ENCODE results near the gene PPP1R11. TPM values are rescaled to one million over a fixed set of nuclear protein-coding genes. Genes with fewer than 3 reads are reported as not detected.

PPP1R11 gene
- total RNA-seq, 4 donors from 2014 or later = 36.5 to 40.9 (median 37.3) TPM

DNA sequence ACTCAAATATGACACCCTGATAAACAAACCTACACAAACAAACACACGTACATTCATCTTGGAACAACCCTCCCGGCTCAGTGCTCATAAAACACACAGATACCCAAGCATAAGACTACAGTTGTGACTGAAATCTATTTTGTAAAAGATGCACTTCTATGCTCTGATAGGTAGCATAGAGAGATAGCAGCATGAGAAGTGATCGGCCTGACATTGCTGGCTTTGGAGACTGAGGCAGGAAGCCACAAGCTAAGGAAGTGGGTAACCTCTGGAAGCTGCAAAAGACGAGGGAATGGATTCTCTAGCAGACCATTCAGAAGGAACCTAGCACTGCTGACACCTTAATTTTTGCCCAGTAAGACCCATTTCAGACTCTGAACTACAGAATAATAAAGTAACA, 10.2 kb downstream of the PPP1R11 start:
- H3K4me3 ChIP-seq = no peak overlapping the region
- intact Hi-C loops (cut with DNase I) = no loop called here
- H3K4me1 ChIP-seq = peaks cover 14 to 40% (median 15%) of the 10 kb centered on the region in 3 donors
- no peaks in the 10 kb centered on the region for H3K9me3 ChIP-seq
- DNase-seq = no peak
- 40% methylated on average over 4 of the region's 4 CpGs for WGBS, 2 donors
- H3K27ac ChIP-seq = no peak overlapping the region
- H3K27me3 ChIP-seq = peaks cover 0 to 64% (median 5%) of the 10 kb centered on the region in 4 donors
- peaks cover 0 to 6% (median 0%) of the 10 kb centered on the region in 3 donors for H3K36me3 ChIP-seq
- TF ChIP-seq POLR2A (IDR thresholded peaks at IDR 0.05) = no peak
- TF ChIP-seq, protein P1, sequence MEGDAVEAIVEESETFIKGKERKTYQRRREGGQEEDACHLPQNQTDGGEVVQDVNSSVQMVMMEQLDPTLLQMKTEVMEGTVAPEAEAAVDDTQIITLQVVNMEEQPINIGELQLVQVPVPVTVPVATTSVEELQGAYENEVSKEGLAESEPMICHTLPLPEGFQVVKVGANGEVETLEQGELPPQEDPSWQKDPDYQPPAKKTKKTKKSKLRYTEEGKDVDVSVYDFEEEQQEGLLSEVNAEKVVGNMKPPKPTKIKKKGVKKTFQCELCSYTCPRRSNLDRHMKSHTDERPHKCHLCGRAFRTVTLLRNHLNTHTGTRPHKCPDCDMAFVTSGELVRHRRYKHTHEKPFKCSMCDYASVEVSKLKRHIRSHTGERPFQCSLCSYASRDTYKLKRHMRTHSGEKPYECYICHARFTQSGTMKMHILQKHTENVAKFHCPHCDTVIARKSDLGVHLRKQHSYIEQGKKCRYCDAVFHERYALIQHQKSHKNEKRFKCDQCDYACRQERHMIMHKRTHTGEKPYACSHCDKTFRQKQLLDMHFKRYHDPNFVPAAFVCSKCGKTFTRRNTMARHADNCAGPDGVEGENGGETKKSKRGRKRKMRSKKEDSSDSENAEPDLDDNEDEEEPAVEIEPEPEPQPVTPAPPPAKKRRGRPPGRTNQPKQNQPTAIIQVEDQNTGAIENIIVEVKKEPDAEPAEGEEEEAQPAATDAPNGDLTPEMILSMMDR (IDR thresholded peaks at IDR 0.05) = no peak

DNA sequence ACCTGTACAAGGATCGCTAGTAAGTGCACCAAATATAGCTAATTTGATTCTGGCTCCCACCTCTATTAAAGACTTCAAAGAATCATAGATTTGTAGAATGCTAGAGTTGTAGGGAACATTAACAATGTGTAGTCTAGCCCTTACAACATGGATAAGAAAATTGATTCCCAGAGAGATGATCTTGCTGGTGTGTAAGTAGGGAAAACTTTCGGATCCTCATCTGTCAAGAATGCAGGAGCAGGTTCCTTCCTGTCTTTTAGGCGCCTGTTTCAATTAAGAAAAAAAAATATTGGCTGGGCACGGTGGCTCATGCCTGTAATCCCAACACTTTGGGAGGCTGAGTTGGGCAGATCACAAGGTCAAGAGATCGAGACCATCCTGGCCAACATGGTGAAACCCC, 20.9 kb downstream of the PPP1R11 start:
- Histone ChIP-seq H3K4me1 (peaks cover 0 to 13% (median 0%) of the 10 kb centered on the region in 3 donors), H3K9me3 (no peaks in the 10 kb centered on the region), H3K27me3 (peaks cover 0 to 64% (median 0%) of the 10 kb centered on the region in 4 donors), H3K36me3 (no peaks in the 10 kb centered on the region), H3K27ac (no peak overlapping the region), H3K4me3 (no peak overlapping the region)
- WGBS, 2 donors = 52 to 69% methylated on average over 5 of the region's 5 CpGs
- intact Hi-C loops (cut with DNase I) = no loop called here
- TF ChIP-seq POLR2A (IDR thresholded peaks at IDR 0.05) = no peak
- TF ChIP-seq, protein P1 (IDR thresholded peaks at IDR 0.05) = no peak
- DNase-seq = no peak

DNA sequence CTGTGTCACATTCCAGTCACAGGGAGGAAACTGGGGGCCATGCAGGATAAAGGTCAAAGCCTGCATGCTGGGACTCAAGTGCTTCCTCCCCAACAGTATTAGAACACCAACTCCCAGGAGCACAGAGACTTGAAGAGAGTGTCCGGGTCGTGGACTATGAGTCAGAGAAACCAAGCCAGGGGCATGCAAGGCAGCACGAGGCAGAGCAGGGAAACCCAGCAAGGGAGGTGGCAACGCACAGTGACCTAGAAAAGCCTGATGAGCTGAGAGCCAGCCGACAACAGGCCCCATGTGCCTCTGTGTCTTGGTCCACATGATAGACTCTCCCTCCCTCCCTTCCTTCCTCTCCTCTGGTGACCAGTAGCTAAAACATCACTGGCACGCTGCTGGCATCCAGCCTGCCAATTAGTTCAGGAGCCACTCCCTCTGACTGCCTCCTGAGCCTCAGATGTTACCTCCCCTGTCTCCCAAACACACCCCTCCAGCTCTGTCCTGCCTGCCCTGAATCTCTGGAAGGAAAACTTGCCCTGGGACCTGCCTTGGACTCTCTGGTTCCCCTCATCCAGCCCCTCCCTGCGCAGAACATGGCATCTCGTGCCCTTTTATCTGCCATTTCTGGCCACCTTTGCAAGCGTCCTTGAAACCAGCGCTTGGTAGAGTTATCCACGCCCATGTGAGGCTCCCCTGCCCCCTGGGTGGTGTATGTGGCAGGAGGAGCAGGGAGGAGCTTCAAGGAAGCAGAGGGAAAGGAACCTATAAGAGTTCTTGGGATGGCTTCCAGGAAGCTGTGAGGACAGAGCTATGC, 24.8 kb downstream of the PPP1R11 start:
- Histone ChIP-seq H3K27ac (peak overlapping the region in 3 of 4 donors; percentile 32 to 72 (median 56)), H3K9me3 (no peaks in the 10 kb centered on the region), H3K4me3 (no peak overlapping the region), H3K4me1 (peaks cover 0 to 13% (median 0%) of the 10 kb centered on the region in 3 donors), H3K27me3 (peaks cover 0 to 94% (median 0%) of the 10 kb centered on the region in 4 donors), H3K36me3 (no peaks in the 10 kb centered on the region)
- no peak for DNase-seq
- TF ChIP-seq, protein P1 (IDR thresholded peaks at IDR 0.05) = no peak
- no peak for TF ChIP-seq POLR2A (IDR thresholded peaks at IDR 0.05)
- intact Hi-C loops (cut with DNase I) = no loop called here
- 35 to 62% methylated on average over 8 to 11 of the region's 11 CpGs for WGBS, 2 donors

DNA sequence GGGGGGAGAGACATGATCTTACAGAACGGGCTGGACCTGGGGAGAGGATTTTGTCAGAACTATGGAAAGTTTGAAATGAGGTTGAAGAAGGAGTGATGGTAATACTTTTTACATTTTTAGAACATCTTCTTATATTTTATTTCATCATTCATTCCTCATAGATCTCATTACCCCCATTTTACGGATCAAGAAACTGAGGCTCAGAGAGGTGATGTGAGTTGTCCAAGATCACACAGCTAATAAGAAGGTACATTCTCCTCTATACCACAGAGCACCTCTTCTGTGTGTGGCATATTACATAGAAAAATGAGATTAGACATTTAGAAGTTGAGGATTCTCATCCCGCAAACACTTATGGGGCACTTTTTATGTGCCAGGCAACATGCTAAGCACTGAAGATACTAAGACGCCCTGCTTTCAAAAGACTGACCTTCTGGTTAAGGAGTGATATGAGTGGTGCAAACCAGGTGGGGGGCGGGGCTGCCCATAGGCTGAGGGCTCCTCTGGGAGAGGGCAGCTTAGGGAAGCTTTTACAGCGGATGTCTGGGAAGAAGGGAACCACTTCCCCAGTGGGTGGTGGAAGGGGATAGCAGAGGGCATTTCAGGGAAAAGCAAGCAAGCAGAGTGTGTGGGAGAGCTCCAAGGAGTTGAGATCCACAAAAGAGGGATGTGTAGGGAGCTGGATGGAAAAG, 26.0 kb downstream of the PPP1R11 start:
- no peak for DNase-seq
- H3K27ac ChIP-seq = no peak overlapping the region
- H3K27me3 ChIP-seq = peaks cover 0 to 95% (median 0%) of the 10 kb centered on the region in 4 donors
- H3K36me3 ChIP-seq = no peaks in the 10 kb centered on the region
- WGBS, 2 donors = 53 to 78% methylated on average over 6 of the region's 6 CpGs
- TF ChIP-seq POLR2A (IDR thresholded peaks at IDR 0.05) = no peak
- TF ChIP-seq, protein P1 (IDR thresholded peaks at IDR 0.05) = no peak
- intact Hi-C loops (cut with DNase I) = no loop called here
- H3K4me1 ChIP-seq = peaks cover 0 to 13% (median 0%) of the 10 kb centered on the region in 3 donors
- H3K9me3 ChIP-seq = no peaks in the 10 kb centered on the region
- H3K4me3 ChIP-seq = no peak overlapping the region

Measured in esophagus squamous epithelium (tissue), 5 donors.